Mammary epithelial cell (primary cell): ENCODE data around the gene HOXC5.

Experiments used
- EZH2 ChIP-seq: IDR thresholded peaks from 2 replicates; pipeline ENCODE4 v1.6.1; 2012; ENCODE audit warnings: low read length, inconsistent platforms, borderline replicate concordance
- TF ChIP-seq, protein P1 (sequence below), 2 donors: IDR thresholded peaks in 1 of 2; conservative IDR thresholded peaks in 1 of 2; 2 replicates each; pipeline ENCODE4 v1.5.1; 2011 to 2012; ENCODE audit warnings: inconsistent platforms in 2 of 2, low read length in 2 of 2, mild to moderate bottlenecking in 2 of 2, control low read depth in 1 of 2, low read depth in 1 of 2; ENCODE audit not compliant: insufficient read depth in 1 of 2; ENCODE audit errors: extremely low read depth in 1 of 2

DNA sequence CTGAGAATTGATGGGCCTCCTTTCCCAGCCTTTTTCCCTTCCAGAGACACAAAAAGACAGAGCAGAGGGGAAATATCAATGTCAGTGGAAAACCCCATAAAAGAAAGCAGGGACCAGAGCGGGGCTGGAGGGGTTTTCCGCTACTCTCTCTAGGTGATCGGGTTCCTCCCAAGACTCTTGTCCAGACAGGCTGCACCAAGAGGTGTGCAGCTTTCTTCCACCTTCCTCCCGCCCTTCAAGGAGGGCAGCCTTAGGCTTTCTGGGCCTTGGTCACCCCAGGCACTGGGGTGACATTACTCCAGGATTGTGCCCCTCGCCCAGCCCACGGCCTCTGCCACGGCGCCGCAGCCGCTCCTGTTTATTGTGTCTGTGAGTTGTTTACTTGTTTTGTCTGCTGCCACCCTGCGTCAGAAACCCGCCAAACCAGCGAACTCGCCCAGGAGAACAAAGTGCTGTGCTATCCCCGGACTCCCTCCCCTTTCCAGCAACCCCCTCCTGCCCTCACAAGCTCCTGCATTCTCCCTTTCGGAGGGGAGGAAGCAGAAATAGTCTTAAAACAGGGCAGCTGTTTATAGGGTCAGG, 11.3 kb upstream of the HOXC5 start:
- TF ChIP-seq, protein P1, sequence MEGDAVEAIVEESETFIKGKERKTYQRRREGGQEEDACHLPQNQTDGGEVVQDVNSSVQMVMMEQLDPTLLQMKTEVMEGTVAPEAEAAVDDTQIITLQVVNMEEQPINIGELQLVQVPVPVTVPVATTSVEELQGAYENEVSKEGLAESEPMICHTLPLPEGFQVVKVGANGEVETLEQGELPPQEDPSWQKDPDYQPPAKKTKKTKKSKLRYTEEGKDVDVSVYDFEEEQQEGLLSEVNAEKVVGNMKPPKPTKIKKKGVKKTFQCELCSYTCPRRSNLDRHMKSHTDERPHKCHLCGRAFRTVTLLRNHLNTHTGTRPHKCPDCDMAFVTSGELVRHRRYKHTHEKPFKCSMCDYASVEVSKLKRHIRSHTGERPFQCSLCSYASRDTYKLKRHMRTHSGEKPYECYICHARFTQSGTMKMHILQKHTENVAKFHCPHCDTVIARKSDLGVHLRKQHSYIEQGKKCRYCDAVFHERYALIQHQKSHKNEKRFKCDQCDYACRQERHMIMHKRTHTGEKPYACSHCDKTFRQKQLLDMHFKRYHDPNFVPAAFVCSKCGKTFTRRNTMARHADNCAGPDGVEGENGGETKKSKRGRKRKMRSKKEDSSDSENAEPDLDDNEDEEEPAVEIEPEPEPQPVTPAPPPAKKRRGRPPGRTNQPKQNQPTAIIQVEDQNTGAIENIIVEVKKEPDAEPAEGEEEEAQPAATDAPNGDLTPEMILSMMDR (conservative IDR thresholded peaks at IDR 0.05 in 1 of 2, IDR thresholded peaks at IDR 0.05 in 1 of 2; ENCODE audit: extremely low read depth in 1 of 2, insufficient read depth in 1 of 2, low read depth in 1 of 2, low read length in 2 of 2), result peak; percentile 35 to 56
- TF ChIP-seq EZH2, result no peak
